ENCODE measurements around the gene BHLHA9.

- no peak for TF ChIP-seq CTCF (IDR thresholded peaks at IDR 0.05; ENCODE audit: borderline replicate concordance, extremely low read depth, low read length, poor library complexity, severe bottlenecking)
- no peak for TF ChIP-seq EZH2 (IDR thresholded peaks at IDR 0.05; ENCODE audit: borderline replicate concordance, low read depth, low read length, severe bottlenecking)
Observed at GRCh38 chr17:1244606-1245012, 25.6 kb upstream of the BHLHA9 start.
